ENCODE data around the gene AGO4.

- TF ChIP-seq GATA2 (IDR thresholded peaks at IDR 0.05; ENCODE audit: low read depth, low read length) (no peak), GATA3 (IDR thresholded peaks at IDR 0.05; ENCODE audit: low read depth, low read length) (no peak)
Measured at GRCh38 chr1:35790670-35791069, 17.1 kb upstream of the AGO4 start.

All from SH-SY5Y (cell line).